Measurements from ENCODE around the gene ASXL1.
"Not testable (repeated sequence)": the region's sequence is repeated elsewhere in the genome, so short reads cannot be mapped to it uniquely, and the experiment has no call there.

DNA sequence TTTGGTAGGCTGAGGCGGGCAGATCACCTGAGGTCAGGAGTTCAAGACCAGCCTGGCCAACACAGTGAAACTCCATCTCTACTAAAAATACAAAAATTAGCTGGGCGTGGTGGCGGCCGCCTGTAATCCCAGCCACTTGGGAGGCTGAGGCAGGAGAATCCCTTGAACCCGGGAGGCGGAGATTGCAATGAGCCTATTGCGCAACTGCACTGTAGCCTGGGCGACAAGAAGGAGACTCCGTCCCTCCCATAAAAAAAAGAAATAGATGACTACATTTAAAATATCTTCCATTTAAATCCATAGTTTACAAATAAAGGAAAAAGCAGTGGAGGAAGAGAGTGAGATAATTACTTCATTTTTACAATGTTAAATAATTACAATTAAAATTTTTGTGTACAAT lies 21.9 kb downstream of the ASXL1 start:
- TF ChIP-seq, protein P1, sequence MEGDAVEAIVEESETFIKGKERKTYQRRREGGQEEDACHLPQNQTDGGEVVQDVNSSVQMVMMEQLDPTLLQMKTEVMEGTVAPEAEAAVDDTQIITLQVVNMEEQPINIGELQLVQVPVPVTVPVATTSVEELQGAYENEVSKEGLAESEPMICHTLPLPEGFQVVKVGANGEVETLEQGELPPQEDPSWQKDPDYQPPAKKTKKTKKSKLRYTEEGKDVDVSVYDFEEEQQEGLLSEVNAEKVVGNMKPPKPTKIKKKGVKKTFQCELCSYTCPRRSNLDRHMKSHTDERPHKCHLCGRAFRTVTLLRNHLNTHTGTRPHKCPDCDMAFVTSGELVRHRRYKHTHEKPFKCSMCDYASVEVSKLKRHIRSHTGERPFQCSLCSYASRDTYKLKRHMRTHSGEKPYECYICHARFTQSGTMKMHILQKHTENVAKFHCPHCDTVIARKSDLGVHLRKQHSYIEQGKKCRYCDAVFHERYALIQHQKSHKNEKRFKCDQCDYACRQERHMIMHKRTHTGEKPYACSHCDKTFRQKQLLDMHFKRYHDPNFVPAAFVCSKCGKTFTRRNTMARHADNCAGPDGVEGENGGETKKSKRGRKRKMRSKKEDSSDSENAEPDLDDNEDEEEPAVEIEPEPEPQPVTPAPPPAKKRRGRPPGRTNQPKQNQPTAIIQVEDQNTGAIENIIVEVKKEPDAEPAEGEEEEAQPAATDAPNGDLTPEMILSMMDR (IDR thresholded peaks at IDR 0.05 in 2 of 3, conservative IDR thresholded peaks at IDR 0.05 in 1 of 3; ENCODE audit: control insufficient read depth in 2 of 3, extremely low read depth in 1 of 3, insufficient read depth in 1 of 3, low read depth in 3 of 3, low read length in 3 of 3) = not testable (repeated sequence)
- not testable (repeated sequence) for TF ChIP-seq SMC3 (IDR thresholded peaks at IDR 0.05; ENCODE audit: borderline replicate concordance, low read length); TAF1 (IDR thresholded peaks at IDR 0.05; ENCODE audit: borderline replicate concordance, low read depth, low read length); MTA2 (IDR thresholded peaks at IDR 0.05; ENCODE audit: low read depth)
